K562 (cell line): ENCODE results near the gene TFPT. TPM values are rescaled to one million over a fixed set of nuclear protein-coding genes. Genes with fewer than 3 reads are reported as not detected.

Experiments used
- EGR1 ChIP-seq: fragments of 450-650 bp; conservative IDR thresholded peaks from 2 replicates; pipeline ENCODE4 v1.6.1; 2017; ENCODE audit warnings: mild to moderate bottlenecking
- GATAD2A ChIP-seq: fragments of 450-650 bp; IDR thresholded peaks from 2 replicates; pipeline ENCODE4 v1.6.1; 2017
- GMEB1 ChIP-seq: fragments of 250-450 bp; sonication (Bioruptor Pico); IDR thresholded peaks from 2 replicates; pipeline ENCODE4 v1.4.0; 2020; ENCODE audit warnings: mild to moderate bottlenecking
- HMG20A ChIP-seq: fragments of 450-650 bp; formaldehyde crosslinking; conservative IDR thresholded peaks from 2 replicates; pipeline ENCODE4 v1.4.0; 2020; ENCODE audit warnings: mild to moderate bottlenecking, mixed read lengths
- HNRNPLL ChIP-seq: fragments of 200-400 bp; formaldehyde crosslinking; IDR thresholded peaks from 2 replicates; pipeline ENCODE4 v1.6.1; 2017; ENCODE audit warnings: low read length, low read depth, mild to moderate bottlenecking; ENCODE audit not compliant: poor library complexity, severe bottlenecking
- KDM4B ChIP-seq, 2 experiments: fragments of 450-650 bp in 1 of 2; sonication (generic) in 1 of 2; IDR thresholded peaks; 2 replicates each; pipeline ENCODE4 v1.6.1; 2016 to 2017; ENCODE audit warnings: borderline replicate concordance in 2 of 2, antibody characterized with exemption in 1 of 2, low read depth in 1 of 2, mild to moderate bottlenecking in 1 of 2
- MAZ ChIP-seq, 2 experiments: fragments of 450-650 bp in 1 of 2; sonication (generic) in 1 of 2; formaldehyde crosslinking; IDR thresholded peaks in 1 of 2; conservative IDR thresholded peaks in 1 of 2; 2 replicates each; pipeline versions ENCODE4 v1.4.0 to v1.5.0; 2020; ENCODE audit warnings: mild to moderate bottlenecking in 1 of 2, missing genetic modification reagents in 1 of 2
- MIER1 ChIP-seq: fragments of 450-650 bp; IDR thresholded peaks from 2 replicates; pipeline ENCODE4 v1.6.1; 2016; ENCODE audit warnings: antibody characterized with exemption, mild to moderate bottlenecking, low read depth
- NR2C2 ChIP-seq, 2 experiments: fragments of 200-800 bp in 1 of 2; sonication (Bioruptor generic) in 1 of 2; sonication (generic) in 1 of 2; formaldehyde crosslinking in 1 of 2; IDR thresholded peaks; 2 replicates each; pipeline versions ENCODE4 v1.6.1 to v1.8.0; 2016 to 2022; ENCODE audit warnings: mild to moderate bottlenecking in 1 of 2, missing compliant biosample characterization in 1 of 2, missing genetic modification characterization in 1 of 2, missing genetic modification reagents in 1 of 2
- RFX5 ChIP-seq: IDR thresholded peaks from 2 replicates; pipeline ENCODE4 v1.6.1; 2011; ENCODE audit warnings: low read depth, mild to moderate bottlenecking, improper control_type of control experiment, low read length
- SAP30 ChIP-seq: fragments of 200-600 bp; sonication (generic); IDR thresholded peaks from 2 replicates; pipeline ENCODE4 v1.6.1; 2012; ENCODE audit warnings: borderline replicate concordance, low read depth, mild to moderate bottlenecking, moderate library complexity, low read length, control low read depth, inconsistent platforms; ENCODE audit not compliant: insufficient read depth, poor library complexity, severe bottlenecking
- SMARCA4 ChIP-seq: fragments of 450-650 bp; IDR thresholded peaks from 2 replicates; pipeline ENCODE4 v1.6.1; 2016
- SOX6 ChIP-seq: fragments of 450-650 bp; IDR thresholded peaks from 2 replicates; pipeline ENCODE4 v1.6.1; 2014; ENCODE audit warnings: mild to moderate bottlenecking
- ZNF239 ChIP-seq: fragments of 250-450 bp; sonication (Bioruptor Pico); IDR thresholded peaks from 2 replicates; pipeline ENCODE4 v1.4.0; 2020; ENCODE audit warnings: mild to moderate bottlenecking
- polyA plus RNA-seq, 8 experiments: library from polyadenylated mRNA; depleted of rRNA in 4 of 8; stranded (reverse) in 5 of 8; unstranded in 3 of 8; fragments of >200 nt; fragmentation: Nextera tagmentation in 2 of 8; fragmentation: Illumina TruSeq in 1 of 8; extraction: Ambion mirVana in 2 of 8; extraction: Trizol in 1 of 8; gene quantifications; 2 replicates each; pipeline versions ENCODE4 v1.2.1 to v1.2.3, GENCODE V29; 2011 to 2014; ENCODE audit warnings: inconsistent platforms in 1 of 8, missing spikeins in 1 of 8
- total RNA-seq, 7 experiments: library from RNA; depleted of rRNA in 6 of 7; stranded (reverse); fragments of >200 nt in 6 of 7; fragmentation: Illumina TruSeq in 2 of 7; extraction: Trizol in 2 of 7; gene quantifications; 2 replicates each; pipeline versions ENCODE4 v1.2.1 to v1.2.3, GENCODE V29; 2011 to 2021; ENCODE audit warnings: low replicate concordance in 1 of 7
- TF ChIP-seq, protein P1 (sequence below): sonication (generic); formaldehyde crosslinking; IDR thresholded peaks from 2 replicates; pipeline ENCODE4 v1.8.0; 2022; ENCODE audit warnings: missing genetic modification reagents, mild to moderate bottlenecking, moderate library complexity, borderline replicate concordance
- TF ChIP-seq, protein P2 (sequence below): fragments of 450-650 bp; IDR thresholded peaks from 2 replicates; pipeline ENCODE4 v1.6.1; 2016; ENCODE audit warnings: borderline replicate concordance
- TF ChIP-seq, protein P3 (sequence below): fragments of 200-800 bp; sonication (Bioruptor generic); IDR thresholded peaks from 2 replicates; pipeline ENCODE4 v1.6.1; 2017; ENCODE audit warnings: missing genetic modification characterization, missing compliant biosample characterization

The TFPT gene
- total and polyA plus RNA-seq, 9 of the 15 experiments (the other 6 are each of a cell fraction or from before 2014, with no cell fraction given): 0.72 to 16.4 (median 9.2) TPM

DNA sequence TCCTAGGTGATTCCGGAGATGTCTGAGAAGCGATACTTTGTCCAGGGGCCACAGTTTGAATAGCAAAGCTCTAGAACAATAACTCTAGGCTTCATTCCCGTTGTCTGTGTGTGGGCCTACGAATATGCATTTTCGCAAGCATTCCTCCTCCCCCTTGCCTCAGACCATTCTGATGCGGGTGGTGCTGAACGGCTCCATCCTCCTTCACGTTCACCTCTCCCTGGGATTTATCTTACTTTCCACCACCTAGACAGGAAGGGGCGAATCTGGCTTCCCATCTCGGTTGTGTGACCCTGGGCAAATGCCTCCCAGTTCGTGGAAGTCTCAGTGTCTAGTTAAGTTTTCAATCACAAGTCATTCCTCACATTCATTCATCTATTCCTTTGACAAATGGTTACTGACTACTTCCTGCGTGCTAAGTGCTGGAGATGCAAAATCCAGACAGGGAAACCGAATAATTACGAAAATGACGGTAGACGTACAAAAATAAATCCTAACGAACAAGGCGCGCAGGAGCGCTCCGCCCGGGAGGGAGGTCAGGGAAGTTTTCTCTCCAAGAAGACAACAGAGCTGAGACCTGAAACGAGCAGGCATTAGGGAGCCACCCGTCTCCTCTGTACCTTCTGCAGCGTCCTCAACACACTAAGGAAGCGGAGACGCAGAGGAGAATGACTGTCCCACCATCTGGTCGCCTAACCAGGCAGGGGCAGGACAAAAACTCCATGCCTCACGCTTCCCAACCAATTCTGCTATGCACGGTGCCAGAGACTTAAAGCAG lies 20.8 kb upstream of the TFPT start (continued):
- TF ChIP-seq KDM4B (IDR thresholded peaks at IDR 0.05; ENCODE audit: borderline replicate concordance in 2 of 2, low read depth in 1 of 2): no peak
- no peak for TF ChIP-seq EGR1
- TF ChIP-seq, protein P1, sequence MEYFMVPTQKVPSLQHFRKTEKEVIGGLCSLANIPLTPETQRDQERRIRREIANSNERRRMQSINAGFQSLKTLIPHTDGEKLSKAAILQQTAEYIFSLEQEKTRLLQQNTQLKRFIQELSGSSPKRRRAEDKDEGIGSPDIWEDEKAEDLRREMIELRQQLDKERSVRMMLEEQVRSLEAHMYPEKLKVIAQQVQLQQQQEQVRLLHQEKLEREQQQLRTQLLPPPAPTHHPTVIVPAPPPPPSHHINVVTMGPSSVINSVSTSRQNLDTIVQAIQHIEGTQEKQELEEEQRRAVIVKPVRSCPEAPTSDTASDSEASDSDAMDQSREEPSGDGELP (CRISPR knock-in tag): no peak
- TF ChIP-seq HNRNPLL: peak; percentile 45
- 0 out of 2 replicates have a peak, but pooled peaks have one; percentile 12 for TF ChIP-seq SOX6
- TF ChIP-seq MAZ (CRISPR knock-in tag; conservative IDR thresholded peaks at IDR 0.05 in 1 of 2, IDR thresholded peaks at IDR 0.05 in 1 of 2): no peak
- 0 out of 2 replicates have a peak, but pooled peaks have one; percentile 57 for TF ChIP-seq MIER1
- TF ChIP-seq GMEB1 (CRISPR knock-in tag): no peak
- TF ChIP-seq, protein P2, sequence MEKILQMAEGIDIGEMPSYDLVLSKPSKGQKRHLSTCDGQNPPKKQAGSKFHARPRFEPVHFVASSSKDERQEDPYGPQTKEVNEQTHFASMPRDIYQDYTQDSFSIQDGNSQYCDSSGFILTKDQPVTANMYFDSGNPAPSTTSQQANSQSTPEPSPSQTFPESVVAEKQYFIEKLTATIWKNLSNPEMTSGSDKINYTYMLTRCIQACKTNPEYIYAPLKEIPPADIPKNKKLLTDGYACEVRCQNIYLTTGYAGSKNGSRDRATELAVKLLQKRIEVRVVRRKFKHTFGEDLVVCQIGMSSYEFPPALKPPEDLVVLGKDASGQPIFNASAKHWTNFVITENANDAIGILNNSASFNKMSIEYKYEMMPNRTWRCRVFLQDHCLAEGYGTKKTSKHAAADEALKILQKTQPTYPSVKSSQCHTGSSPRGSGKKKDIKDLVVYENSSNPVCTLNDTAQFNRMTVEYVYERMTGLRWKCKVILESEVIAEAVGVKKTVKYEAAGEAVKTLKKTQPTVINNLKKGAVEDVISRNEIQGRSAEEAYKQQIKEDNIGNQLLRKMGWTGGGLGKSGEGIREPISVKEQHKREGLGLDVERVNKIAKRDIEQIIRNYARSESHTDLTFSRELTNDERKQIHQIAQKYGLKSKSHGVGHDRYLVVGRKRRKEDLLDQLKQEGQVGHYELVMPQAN: peak; percentile 70
- no peak for TF ChIP-seq RFX5
- no peak for TF ChIP-seq ZNF239 (CRISPR knock-in tag)
- TF ChIP-seq SAP30: peak; percentile 83
- TF ChIP-seq, protein P3, sequence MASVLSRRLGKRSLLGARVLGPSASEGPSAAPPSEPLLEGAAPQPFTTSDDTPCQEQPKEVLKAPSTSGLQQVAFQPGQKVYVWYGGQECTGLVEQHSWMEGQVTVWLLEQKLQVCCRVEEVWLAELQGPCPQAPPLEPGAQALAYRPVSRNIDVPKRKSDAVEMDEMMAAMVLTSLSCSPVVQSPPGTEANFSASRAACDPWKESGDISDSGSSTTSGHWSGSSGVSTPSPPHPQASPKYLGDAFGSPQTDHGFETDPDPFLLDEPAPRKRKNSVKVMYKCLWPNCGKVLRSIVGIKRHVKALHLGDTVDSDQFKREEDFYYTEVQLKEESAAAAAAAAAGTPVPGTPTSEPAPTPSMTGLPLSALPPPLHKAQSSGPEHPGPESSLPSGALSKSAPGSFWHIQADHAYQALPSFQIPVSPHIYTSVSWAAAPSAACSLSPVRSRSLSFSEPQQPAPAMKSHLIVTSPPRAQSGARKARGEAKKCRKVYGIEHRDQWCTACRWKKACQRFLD (CRISPR knock-in tag): no peak
- TF ChIP-seq HMG20A (CRISPR knock-in tag): no peak
- TF ChIP-seq GATAD2A: no peak
- 0 out of 2 replicates have a peak, but pooled peaks have one; percentile 26 for TF ChIP-seq NR2C2 (CRISPR knock-in tag; IDR thresholded peaks at IDR 0.05)
- TF ChIP-seq NR2C2 (tag; IDR thresholded peaks at IDR 0.05): no peak
- 0 out of 2 replicates have a peak, but pooled peaks have one; percentile 24 for TF ChIP-seq SMARCA4
